Activated T-cell treated with anti-CD3 and anti-CD28 coated beads, Interleukin-2, amount 50 U/mL, for 1 hour (primary cell): ENCODE results near the gene TNFSF11.
"Not testable (repeated sequence)": the region's sequence is repeated elsewhere in the genome, so short reads cannot be mapped to it uniquely, and the experiment has no call there.

ENCODE experiments used
- DNase-seq: peaks from one replicate; pipeline ENCODE4 v3.0.0-alpha.2; 2020

The TNFSF11 gene

GRCh38 chr13:42574011-42574410 lies at the start of gene TNFSF11:
Gene TNFSF11 (plus strand): TSS chr13:42574152. CDS start chr13:42574304, 152 bp downstream.
- peak; percentile 22 for DNase-seq

- no peak for DNase-seq
These were observed 49.4 kb upstream of the TNFSF11 start for GRCh38 chr13:42524487-42525034.

GRCh38 chr13:42525035-42525504 lies 48.9 kb upstream of the TNFSF11 start:
- no peak for DNase-seq

- no peak for DNase-seq
These were observed 47.7 kb upstream of the TNFSF11 start for GRCh38 chr13:42526276-42526675.

- no peak for DNase-seq
These were observed 47.1 kb upstream of the TNFSF11 start for GRCh38 chr13:42526804-42527203.

- DNase-seq: no peak
These were observed 41.2 kb upstream of the TNFSF11 start for GRCh38 chr13:42532561-42533335.

- no peak for DNase-seq
These were observed 40.7 kb upstream of the TNFSF11 start for GRCh38 chr13:42533336-42533591.

- DNase-seq: no peak
These were observed 39.2 kb upstream of the TNFSF11 start for GRCh38 chr13:42534785-42535184.

- no peak for DNase-seq
These were observed 35.0 kb upstream of the TNFSF11 start for GRCh38 chr13:42538996-42539395.

GRCh38 chr13:42539670-42540069 lies 34.3 kb upstream of the TNFSF11 start:
- no peak for DNase-seq

GRCh38 chr13:42543215-42543797 lies 30.6 kb upstream of the TNFSF11 start:
- no peak for DNase-seq

GRCh38 chr13:42544246-42544926 lies 29.6 kb upstream of the TNFSF11 start:
- DNase-seq: no peak

GRCh38 chr13:42545842-42546241 lies 28.1 kb upstream of the TNFSF11 start:
- no peak for DNase-seq

- no peak for DNase-seq
These were observed 26.3 kb upstream of the TNFSF11 start for GRCh38 chr13:42547612-42548011.

- no peak for DNase-seq
These were observed 25.0 kb upstream of the TNFSF11 start for GRCh38 chr13:42548731-42549551.

- no peak for DNase-seq
These were observed 24.4 kb upstream of the TNFSF11 start for GRCh38 chr13:42549552-42549936.

- no peak for DNase-seq
These were observed 22.3 kb upstream of the TNFSF11 start for GRCh38 chr13:42551611-42552010.

- DNase-seq: no peak
These were observed 20.6 kb upstream of the TNFSF11 start for GRCh38 chr13:42553098-42554046.

- DNase-seq: no peak
These were observed 14.9 kb upstream of the TNFSF11 start for GRCh38 chr13:42559057-42559456.

- not testable (repeated sequence) for DNase-seq
These were observed 14.3 kb upstream of the TNFSF11 start for GRCh38 chr13:42559573-42560218.

GRCh38 chr13:42560320-42560719 lies 13.6 kb upstream of the TNFSF11 start:
- DNase-seq: not testable (repeated sequence)
